DMS153 treated with DMSO at 0.1 percent for 48 hours (cell line): ENCODE measurements around the gene OSCP1.

Experiments used
- DNase-seq: peaks from one replicate; lab custom pipeline; 2025; ENCODE audit not compliant: unreplicated experiment; lab: John Stamatoyannopoulos, UW

Gene OSCP1

DNA sequence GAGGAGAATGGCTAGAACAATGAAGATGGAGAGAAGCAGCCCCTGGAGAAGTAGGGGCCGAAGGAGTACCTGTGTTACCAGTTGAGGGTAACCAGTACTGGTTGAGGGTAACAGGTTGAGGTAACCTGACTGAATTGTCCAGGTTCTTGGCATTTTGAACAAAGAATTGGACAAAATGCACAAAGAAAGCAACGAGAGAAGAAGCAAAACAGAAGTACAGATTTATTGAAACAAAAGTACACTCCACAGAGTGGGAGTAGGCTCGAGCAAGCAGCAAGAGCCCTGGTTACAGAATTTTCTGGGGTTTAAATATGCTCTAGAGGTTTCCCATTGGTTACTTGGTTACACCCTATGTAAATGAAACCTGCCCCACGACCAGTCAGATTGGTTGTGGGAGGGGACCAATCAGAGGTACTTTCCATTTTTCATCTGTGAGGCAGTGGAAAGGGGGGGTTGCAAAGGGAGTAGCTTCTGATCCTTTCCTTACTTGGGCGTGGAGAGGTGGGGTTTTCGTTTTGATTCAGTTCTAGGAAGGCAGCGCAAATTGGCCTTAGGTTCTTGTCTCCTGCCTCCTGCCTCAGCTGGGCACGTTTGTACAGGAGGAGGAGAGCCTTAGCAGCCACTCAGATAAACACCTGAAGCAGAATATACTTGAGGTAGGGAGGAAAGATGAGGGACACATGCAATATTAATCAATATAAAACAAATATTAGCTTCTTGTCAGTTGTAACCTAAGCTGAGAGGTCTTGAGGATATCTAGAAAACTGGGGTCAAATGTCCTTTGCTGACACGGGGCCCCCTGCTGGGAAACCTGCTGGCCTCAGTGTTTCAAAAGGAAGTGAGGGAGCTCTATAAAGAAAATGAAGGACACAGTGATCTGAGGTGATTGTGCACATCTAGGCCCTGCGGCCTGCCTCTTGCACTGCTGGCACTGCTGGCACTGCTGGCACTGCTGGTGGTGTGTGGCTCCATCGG, 38.3 kb downstream of the OSCP1 start:
- DNase-seq: no peak

DNA sequence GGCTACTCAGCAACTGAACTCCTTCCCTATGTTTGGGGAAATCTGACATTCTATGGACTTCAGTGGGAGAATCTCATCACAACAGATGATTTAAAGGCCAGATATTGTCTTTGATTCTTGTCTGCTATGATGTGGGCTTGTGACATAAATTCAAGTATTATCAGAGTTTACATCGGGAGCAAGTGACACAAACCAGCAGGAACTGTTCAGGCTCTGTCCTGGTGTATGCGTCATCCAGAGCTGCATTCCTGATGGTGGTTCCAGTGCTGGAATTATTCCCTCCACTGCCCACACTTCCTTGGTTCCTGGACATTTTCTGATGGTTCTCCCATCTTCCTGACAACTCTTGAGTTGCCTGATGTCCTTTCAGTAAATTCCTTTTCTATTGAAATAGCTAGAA, 41.8 kb downstream of the OSCP1 start:
- no peak for DNase-seq

DNA sequence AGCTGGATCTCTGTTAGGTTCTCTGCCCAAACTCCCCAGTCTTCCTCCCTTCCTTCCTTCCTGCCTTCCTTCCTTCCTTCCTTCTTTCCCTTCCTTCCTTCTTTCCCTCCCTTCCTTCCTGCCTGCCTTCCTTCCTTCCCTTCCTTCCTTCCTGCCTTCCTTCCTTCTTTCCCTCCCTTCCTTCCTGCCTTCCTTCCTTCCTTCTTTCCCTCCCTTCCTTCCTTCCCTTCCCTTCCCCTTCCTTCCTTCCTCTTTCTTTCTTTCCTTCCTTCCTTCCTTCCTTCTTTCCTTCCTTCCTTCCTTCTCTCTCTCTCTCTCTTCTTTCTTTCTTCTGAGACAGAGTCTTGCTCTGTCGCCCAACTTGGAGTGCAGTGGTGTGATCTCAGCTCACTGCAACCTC, 43.8 kb downstream of the OSCP1 start:
- DNase-seq: no peak

DNA sequence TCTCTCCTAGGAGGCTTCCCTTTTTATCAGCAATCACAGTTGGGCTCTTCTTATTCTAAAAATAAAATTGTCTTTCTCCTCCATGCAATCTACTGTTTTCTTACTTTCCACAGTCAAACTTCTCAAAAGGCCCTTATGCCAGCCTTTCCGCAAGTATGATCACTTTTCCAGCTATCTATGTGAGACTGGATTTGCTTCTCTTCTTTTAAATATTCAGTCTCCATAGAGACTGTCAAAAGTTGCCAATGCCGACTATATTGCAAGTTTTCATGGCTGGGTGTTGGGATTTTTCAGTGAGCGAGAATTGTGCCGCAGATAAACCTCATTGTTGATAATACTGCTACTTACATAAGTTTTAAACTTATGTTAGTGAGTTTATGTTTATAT, 47.8 kb downstream of the OSCP1 start:
- no peak for DNase-seq

DNA sequence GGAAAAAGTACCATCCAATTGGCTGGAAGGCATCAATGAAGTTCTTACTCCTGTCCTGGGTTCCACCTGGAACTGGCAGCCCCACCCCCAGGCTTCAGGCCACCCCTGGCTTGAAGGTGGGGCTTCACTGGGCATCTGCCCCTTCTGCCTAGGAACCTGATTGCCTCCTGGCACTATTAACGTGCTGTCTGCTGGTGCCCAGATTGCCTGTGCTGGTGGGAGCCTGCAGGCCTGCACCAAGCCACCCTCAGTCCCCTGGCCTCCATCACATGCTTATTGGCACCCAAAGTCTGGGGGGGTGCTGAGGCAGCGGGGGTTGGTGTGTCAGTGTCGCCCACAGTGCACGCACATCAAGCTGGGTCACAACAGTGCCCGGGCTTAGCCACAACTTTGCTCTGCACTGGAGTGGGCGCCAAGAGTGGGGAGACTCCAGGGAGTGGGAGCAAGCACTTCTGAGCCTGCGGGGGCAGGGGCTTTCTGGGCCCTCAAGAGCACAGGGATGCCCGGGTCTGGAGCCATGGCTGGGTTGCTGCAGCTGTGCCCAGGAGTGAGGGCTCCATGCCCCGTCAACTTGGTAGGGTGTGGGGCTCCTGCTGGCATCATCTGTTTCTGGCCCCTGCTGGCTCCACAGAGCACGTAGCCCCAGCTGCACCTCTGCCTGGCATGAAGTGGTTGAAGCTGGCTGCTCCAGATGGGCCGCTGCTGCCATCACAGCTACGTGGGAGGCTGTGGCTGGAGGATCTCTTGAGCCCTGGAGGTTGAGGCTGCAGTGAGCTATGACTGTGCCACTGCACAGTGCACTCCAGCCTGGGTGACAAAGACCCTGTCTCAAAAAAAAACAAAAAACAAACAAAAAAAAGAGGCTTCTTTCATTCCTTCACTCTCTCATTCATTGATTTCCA, 48.4 kb downstream of the OSCP1 start:
- DNase-seq: no peak

DNA sequence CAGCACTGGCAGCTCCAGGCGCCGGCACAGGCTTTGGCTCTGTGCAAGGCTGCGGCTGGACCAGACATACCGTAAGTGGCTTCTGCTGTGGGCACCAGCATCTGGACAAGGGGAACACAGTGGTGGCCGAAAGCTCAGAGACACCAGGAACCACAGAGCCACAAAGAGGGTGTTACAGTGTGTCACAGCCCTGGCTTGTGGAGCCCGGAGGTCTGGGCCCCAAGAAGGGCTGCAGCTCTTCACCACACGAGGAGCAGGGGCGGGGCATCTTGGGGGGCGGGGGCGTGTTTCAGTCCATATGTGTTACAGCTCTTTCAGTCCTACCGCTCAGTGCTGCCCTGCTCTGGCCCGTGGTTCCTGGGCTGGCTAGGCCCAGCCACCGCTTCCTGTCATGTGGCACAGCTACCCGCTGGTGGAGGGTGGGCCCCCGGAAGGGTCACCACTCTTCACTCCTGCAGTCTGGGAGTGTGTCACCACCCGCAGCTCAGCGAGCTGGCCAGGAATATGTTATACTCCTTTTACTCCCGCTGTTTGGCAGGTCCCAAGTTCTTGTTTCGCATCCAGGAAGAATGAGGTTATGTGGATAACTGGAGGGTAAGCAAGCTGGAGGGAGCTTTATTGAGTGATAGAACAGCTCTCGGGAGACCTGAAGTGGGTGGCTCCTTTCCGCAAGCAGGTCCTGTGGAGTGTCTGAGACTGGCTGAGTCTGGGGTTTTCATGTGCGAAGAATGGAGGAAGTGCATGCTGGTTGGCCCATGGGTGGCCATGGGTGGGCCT, 49.2 kb downstream of the OSCP1 start:
- DNase-seq: no peak

DNA sequence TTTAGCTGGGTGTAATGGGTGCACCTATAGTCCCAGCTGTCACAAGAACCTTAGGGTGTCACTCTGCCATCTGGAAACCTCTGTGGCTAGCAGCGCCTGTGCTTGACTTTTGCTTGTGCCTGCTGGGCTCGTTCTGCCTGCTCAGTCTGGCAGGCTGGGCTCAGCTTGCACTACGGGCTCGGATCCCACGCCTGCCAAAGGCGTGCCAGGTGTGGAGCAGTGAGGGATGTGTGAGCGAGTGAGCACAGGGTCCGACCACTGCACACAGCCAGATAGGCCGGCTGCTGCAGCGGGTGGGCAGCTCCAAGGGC, 49.8 kb downstream of the OSCP1 start:
- DNase-seq: no peak

DNA sequence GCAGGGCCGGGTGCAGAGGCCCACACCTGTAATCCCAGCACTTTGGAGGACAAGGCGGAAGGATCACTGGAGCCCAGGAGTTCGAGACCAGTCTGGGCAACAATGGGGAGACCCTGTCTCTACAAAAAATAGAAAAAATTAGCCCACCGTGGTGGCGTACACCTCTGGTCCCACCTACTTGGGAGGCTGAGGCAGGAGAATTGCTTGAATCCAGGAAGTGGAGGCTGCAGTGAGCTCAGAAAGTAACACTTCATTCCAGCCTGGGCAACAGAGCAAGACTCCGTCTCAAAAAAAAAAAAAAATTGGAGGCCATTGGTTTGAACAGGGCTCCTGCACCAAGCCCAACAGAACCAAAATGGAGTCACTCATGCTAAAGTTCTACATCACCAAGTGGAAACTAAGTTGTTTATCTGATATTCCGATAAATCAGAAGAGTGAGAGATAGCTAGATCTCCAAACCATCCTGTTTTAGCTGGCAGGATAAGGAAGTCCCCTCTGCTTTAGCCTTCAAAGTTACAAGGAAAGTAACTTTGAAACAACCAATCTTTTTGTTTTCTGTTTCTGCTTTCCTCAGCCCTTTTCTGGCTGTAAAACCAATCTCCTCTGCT, 51.8 kb downstream of the OSCP1 start:
- no peak for DNase-seq

DNA sequence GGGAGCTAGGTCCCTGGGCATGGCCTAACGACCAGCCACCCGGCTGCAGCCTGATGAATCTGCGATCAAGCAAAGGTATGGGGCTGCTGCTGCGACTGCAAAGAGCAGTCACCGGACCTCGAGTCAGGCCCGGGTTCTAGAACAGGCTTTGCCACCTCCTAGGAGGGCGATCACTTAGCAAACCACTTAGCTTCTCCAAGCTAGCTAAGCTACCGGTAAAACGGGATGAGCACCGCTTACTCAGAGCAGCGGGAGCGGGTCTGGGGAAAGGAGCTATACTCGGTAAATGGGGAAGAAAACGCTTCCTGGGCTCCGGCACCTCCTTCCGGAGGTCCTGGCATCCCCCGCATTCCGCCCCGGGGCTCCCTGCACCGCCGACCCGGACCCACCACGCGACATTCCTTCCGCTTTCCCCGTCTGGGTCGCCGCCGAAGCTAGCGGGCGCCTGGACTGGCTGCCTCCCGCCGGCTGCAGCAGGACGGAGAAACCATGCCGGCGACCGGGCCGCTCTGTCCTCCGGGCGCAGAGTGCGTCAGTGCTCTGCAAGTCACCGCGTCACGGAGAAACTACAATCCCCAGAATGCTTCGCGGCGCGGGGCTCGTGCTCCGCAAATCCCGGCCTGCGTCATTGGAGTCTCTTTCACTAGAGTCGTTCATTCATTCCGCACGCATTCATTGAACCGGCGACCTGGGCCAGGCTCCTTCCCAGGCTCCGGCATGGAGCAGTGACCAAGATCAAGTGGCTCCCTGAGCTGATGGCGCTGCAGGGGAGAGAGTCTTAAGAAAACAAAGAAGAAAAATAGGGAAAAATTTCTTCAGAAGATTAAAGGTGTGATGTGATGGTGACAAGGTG, 52.6 kb downstream of the OSCP1 start, which contains the start of gene LSM10:
TSS of gene LSM10 (minus strand) at position 531 of the 853 bp plus-strand sequence. CDS start 3,779 bp downstream, outside the sequence.
- DNase-seq: peak; percentile 98

DNA sequence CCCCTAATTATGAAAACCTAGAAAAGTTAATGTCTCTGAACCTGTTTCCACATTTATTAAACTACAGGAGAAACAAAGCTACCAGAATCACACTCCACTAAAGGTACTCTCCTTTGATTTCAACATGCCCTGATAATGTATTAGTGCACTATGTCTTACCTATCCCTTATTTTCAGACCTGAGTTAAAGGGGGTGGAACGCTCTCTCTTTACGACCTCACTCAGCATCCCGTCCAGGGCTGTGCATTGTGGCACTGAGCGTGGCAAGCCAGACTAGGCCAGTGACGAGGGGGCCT, 53.2 kb downstream of the OSCP1 start:
- DNase-seq: no peak

DNA sequence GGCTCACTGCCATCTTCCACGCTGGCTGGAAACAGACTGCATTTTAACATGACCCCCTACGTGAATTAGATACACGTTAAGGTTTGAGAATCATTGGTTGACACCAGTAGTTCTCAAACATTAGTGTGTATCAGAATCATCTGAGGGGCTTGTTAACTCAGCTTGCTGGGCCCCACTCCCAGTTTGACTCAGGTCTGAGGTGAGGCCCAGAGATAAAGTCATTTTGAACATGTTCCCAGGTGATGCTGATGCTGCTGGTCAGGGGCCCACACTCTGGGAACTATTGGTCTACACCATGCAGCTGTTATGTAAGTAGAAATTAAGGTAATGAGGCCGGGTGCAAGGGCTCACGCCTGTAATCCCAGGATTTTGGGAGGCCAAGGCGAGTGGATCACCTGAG, 53.9 kb downstream of the OSCP1 start:
- no peak for DNase-seq

DNA sequence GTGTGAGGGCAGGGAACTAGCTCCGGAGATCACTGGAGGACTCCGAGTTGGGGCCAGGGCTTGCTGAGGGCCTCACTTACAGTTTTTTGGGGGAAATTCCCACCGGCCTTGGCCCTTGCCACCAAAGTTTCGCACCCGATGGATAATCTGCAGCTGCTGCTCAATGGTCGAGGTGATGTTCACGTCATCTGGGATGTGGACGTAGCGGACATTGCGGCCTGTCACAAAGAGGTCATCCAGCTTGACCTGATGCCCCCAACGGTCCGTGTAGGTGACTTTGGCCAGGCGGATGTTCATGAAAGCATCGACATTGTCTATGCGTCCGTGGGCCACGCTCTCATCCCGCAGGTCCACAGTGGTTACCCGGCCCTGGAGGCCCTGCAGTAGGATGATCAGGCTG, 56.6 kb downstream of the OSCP1 start:
- DNase-seq: no peak

DNA sequence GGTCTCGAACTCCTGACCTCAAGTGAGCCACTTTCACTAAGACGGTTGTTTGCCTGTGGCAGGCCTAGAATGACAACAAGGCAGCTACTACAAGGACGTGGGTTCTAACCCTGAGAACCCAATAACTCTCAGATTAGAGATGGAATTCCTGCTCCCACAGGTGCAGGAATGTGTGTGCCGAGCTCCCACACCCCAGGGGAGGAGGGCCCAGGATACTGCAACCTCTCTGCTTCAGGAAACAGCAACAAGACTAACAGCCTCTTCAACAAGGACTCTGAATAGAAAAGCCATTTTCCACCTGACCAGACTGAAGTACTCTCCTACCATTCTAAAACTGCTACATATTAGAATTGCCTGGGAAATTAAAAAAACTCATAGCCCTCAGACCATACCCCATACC, 57.4 kb downstream of the OSCP1 start:
- no peak for DNase-seq

DNA sequence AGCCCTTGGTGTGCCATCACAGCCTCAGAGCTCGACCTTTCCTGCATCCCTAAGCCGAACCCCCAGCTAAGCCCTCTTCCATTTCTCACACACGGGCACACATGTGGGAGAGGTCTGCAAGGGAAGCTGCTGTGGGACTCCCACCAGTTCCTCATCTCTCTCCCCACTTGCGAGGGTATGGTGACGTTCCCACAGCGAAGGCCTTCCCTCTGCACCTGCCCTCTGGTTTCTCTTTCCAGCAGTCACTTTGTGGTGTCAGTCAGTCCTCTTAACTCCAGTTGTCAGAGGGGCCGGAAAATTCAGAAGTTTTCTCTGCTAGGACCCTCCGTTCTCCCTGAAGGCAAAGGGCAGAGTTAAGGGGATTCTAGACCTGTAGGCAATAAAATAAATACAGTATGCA, 59.0 kb downstream of the OSCP1 start:
- no peak for DNase-seq

DNA sequence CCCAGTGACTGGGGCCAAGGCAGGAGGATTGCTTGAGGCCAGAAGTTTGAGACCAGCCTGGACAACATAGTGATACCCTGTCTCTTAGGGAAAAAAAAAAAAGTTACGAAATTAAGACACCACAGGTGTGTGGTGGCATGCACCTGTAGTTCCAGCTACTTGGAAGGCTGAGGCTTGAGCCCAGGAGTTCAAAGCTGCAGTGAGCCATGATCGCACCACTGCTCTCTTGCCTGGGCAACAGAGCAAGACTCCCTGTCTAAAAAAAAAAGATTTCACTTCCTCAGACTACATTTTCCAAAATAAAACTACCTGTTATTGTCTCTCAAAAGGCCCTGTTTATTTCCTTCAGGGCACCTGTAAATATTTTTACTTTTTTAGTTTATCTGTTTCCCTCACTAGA, 59.8 kb downstream of the OSCP1 start:
- no peak for DNase-seq

DNA sequence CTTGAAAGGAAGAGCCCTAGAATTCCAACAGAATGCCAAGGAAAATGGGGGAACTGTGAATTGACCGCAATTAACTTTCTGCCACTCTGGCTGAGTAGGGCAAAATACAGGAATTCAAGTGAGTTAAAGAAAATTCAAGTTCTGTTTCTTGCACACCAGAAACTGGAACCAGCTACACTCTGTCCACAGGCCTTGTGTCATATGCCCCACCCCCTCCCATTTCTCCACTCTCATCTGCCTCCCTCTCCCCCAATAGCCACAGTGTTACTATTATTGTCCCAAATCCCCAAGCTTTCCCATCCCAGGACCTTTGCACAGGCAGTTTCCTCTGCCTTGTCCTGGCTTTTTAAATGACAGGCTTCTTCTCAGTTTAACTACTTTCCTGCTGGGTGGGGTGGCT, 60.3 kb downstream of the OSCP1 start:
- DNase-seq: no peak

DNA sequence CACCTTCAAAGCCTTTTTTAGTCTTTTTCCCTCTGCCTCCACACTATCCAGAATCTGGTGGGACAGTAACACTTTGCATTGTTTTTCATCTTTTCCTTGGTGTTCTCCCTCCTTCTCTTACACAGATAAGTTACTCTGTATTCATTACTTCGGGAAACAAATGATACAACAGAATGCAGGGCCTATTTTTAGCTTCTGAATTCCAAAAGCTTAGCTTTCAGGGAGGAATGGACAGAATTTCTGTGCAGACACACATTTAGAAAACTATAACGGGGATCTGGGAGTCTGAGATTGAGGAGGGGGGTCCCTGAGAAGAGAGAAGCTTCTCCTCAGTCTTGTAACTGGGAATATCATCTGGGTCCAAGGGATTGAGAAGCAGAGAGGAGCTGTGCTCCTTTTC, 61.0 kb downstream of the OSCP1 start:
- DNase-seq: no peak

DNA sequence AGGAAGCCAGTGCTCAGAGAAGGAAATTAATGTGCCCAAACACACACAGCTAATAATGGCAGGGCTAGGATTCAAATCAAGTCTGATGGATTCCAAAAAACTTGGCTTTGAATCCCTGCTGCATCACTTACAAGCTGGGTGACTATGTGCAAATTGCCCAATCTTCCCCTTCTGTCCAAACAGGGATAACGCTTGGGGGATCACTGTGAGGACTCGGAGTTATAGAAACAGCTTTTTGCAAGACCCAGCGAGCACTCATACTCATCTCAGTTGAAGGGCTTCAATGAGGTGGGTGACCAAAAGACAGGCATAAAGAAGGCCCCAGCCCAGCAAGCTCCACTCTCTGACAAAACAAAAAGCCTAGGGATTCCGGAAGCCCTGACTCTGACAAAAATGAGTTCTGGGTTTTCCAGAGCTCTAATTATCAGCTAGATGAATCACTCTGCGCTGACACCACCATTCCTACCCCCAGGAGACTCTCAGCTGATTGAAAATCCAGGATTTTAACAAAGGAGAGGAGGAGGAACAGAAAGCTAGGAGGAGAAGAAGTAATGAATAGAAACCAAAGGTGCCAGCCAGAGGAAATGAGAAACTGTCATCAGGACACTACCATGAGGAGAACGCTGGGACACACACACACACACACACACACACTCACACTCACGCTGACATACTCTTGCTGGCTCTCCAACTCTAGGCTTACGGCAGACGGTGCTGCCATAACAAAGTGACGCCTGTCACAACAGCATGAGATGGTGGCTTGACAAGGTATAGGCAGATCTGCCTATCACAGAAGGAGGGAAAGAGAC, 62.9 kb downstream of the OSCP1 start:
- DNase-seq: no peak
